Activated B cell treated with CpG ODN at 0.5 μM for 24 hours (primary cell): Measurements from ENCODE around the gene GOT1. TPM values are rescaled to one million over a fixed set of nuclear protein-coding genes. Genes with fewer than 3 reads are reported as not detected.

Source experiments
- ATAC-seq: fragments of 200-7000 bp; cut with Tn5 transposase; one replicate; pipeline ENCODE4 v1.10.0; 2021; ENCODE audit warnings: low read depth, mild to moderate bottlenecking, moderate library complexity
- CTCF ChIA-PET: fragments of 350-600 bp; sonication (Branson Sonifier 250); formaldehyde crosslinking; loops from one replicate; lab custom pipeline; 2021; ENCODE audit warnings: antibody characterized with exemption; lab: Charles Lee
- POLR2A ChIA-PET: fragments of 350-600 bp; sonication (Branson Sonifier 250); formaldehyde crosslinking; loops from one replicate; lab custom pipeline; 2021; ENCODE audit warnings: antibody characterized with exemption; lab: Charles Lee
- DNase-seq: peaks from one replicate; pipeline ENCODE4 v3.0.0; 2022
- H3K27ac Mint-ChIP-seq: one replicate; pipeline ENCODE4 v1.8.0; 2020; ENCODE audit warnings: mixed read lengths
- H3K27me3 Mint-ChIP-seq: one replicate; pipeline ENCODE4 v1.8.0; 2021; ENCODE audit warnings: mixed read lengths
- H3K36me3 Mint-ChIP-seq: one replicate; pipeline ENCODE4 v1.8.0; 2021; ENCODE audit warnings: low read depth, mixed read lengths
- H3K4me1 Mint-ChIP-seq: one replicate; pipeline ENCODE4 v1.8.0; 2021; ENCODE audit warnings: mixed read lengths
- H3K4me3 Mint-ChIP-seq: one replicate; pipeline ENCODE4 v1.8.0; 2020; ENCODE audit warnings: mild to moderate bottlenecking, mixed read lengths
- H3K9me3 Mint-ChIP-seq: one replicate; pipeline ENCODE4 v1.8.0; 2020; ENCODE audit warnings: mixed read lengths
- intact Hi-C: fragments of 100-400 bp; cut with micrococcal nuclease; formaldehyde crosslinking; loops from one replicate; pipeline ENCODE4 v1.15.1; 2024
- total RNA-seq: library from RNA; stranded (reverse); gene quantifications from 2 replicates; pipeline ENCODE4 v1.2.3, GENCODE V29; 2022
- TF ChIP-seq, protein P1 (sequence below): fragments of 200-600 bp; IDR thresholded peaks from one replicate; pipeline ENCODE4 v1.8.0; 2022; ENCODE audit warnings: antibody characterized with exemption, mild to moderate bottlenecking

The GOT1 gene
- total RNA-seq, 1 donor from 2014 or later: 31.4 TPM

GRCh38 chr10:99369551-99369950 is 60.9 kb downstream of the GOT1 start:
- peaks cover 7% of the 10 kb centered on the region for H3K27me3 Mint-ChIP-seq
- CTCF ChIA-PET: no interaction called here
- no peak overlapping the region for H3K27ac Mint-ChIP-seq

GRCh38 chr10:99369126-99369525 is 61.3 kb downstream of the GOT1 start:
- H3K36me3 Mint-ChIP-seq: no peaks in the 10 kb centered on the region

More at GRCh38 chr10:99369551-99369950, 60.9 kb downstream of the GOT1 start:
- POLR2A ChIA-PET: no interaction called here
- Mint-ChIP-seq H3K4me3 (no peak overlapping the region), H3K9me3 (no peaks in the 10 kb centered on the region), H3K36me3 (no peaks in the 10 kb centered on the region), H3K4me1 (peaks cover 5% of the 10 kb centered on the region)
- intact Hi-C loops: no loop called here
- DNase-seq (no peak), ATAC-seq (no peak)
- TF ChIP-seq, protein P1, sequence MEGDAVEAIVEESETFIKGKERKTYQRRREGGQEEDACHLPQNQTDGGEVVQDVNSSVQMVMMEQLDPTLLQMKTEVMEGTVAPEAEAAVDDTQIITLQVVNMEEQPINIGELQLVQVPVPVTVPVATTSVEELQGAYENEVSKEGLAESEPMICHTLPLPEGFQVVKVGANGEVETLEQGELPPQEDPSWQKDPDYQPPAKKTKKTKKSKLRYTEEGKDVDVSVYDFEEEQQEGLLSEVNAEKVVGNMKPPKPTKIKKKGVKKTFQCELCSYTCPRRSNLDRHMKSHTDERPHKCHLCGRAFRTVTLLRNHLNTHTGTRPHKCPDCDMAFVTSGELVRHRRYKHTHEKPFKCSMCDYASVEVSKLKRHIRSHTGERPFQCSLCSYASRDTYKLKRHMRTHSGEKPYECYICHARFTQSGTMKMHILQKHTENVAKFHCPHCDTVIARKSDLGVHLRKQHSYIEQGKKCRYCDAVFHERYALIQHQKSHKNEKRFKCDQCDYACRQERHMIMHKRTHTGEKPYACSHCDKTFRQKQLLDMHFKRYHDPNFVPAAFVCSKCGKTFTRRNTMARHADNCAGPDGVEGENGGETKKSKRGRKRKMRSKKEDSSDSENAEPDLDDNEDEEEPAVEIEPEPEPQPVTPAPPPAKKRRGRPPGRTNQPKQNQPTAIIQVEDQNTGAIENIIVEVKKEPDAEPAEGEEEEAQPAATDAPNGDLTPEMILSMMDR: no peak

DNA sequence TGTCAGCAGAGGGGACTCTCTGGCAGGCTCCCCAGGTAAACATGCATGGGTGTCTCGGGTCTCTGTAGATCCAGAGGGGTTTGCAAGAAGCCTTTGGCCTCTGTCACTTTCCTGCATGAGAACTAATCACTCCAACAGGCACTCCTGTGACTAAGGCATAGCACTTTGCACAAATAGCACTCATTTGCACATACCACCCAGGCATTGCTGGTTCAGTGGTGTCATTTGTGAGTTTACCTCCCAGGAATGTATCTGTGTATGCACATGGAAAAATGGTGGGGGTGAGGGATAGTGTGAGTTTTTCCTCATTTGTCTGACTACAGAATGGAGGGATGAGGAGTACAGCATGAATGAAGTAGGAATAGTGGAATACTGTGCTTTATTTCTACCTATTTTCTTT is 61.8 kb downstream of the GOT1 start:
- intact Hi-C loops: no loop called here
- ChIA-PET POLR2A (no interaction called here), CTCF (no interaction called here)
- Mint-ChIP-seq H3K27ac (no peak overlapping the region), H3K27me3 (peaks cover 5% of the 10 kb centered on the region), H3K9me3 (no peaks in the 10 kb centered on the region), H3K4me3 (no peak overlapping the region), H3K36me3 (no peaks in the 10 kb centered on the region), H3K4me1 (peaks cover 5% of the 10 kb centered on the region)
- ATAC-seq: no peak
- DNase-seq: no peak
- TF ChIP-seq, protein P1: no peak

More at GRCh38 chr10:99369126-99369525, 61.3 kb downstream of the GOT1 start:
- ChIA-PET POLR2A (no interaction called here), CTCF (no interaction called here)
- DNase-seq (no peak), ATAC-seq (no peak)
- H3K27me3 Mint-ChIP-seq: peaks cover 7% of the 10 kb centered on the region
- H3K4me1 Mint-ChIP-seq: peaks cover 5% of the 10 kb centered on the region
- TF ChIP-seq, protein P1: no peak
- no peak overlapping the region for H3K27ac Mint-ChIP-seq
- intact Hi-C loops: no loop called here
- no peaks in the 10 kb centered on the region for H3K9me3 Mint-ChIP-seq
- H3K4me3 Mint-ChIP-seq: no peak overlapping the region

DNA sequence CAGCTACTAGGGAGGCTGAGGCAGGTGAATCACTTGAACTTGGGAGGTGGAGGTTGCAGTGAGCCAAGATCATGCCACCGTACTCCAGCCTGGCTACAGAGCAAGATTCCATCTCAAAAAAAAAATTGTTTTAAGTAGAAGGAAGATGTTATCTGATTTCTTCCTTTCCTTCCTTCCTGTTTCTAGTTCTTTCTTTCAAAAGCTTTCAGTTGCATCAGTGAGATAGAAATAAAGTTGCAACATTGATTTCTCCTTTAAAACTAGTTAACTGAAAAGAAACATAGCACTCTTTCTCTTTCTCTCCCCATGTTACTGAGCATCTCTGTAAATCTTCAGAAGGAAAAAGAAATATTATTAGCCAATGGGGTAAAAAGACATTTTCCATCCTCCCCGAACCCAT is 63.8 kb downstream of the GOT1 start:
- Mint-ChIP-seq H3K4me3 (no peak overlapping the region), H3K9me3 (no peaks in the 10 kb centered on the region), H3K27ac (no peak overlapping the region), H3K27me3 (peaks cover 4% of the 10 kb centered on the region), H3K4me1 (peaks cover 5% of the 10 kb centered on the region), H3K36me3 (no peaks in the 10 kb centered on the region)
- TF ChIP-seq, protein P1: no peak
- ATAC-seq: no peak
- intact Hi-C loops: no loop called here
- no peak for DNase-seq
- CTCF ChIA-PET: no interaction called here
- POLR2A ChIA-PET: no interaction called here

- CTCF ChIA-PET: no interaction called here
- TF ChIP-seq, protein P1: no peak
- H3K4me1 Mint-ChIP-seq: no peaks in the 10 kb centered on the region
- H3K27ac Mint-ChIP-seq: no peak overlapping the region
- no peak overlapping the region for H3K4me3 Mint-ChIP-seq
- no peaks in the 10 kb centered on the region for H3K9me3 Mint-ChIP-seq
- H3K27me3 Mint-ChIP-seq: peaks cover 4% of the 10 kb centered on the region
- no peaks in the 10 kb centered on the region for H3K36me3 Mint-ChIP-seq
- ATAC-seq: no peak
- intact Hi-C loops: no loop called here
- no peak for DNase-seq
- POLR2A ChIA-PET: no interaction called here
Measured at GRCh38 chr10:99365736-99366135, 64.7 kb downstream of the GOT1 start.
